GM19238 (cell line): ENCODE results near the gene MTA1.

Experiments used
- DNase-seq: peaks from one replicate; pipeline ENCODE4 v3.0.0; 2011; ENCODE audit warnings: low spot score; ENCODE audit not compliant: insufficient read length

The MTA1 gene

GRCh38 chr14:105408592-105408991 lies 11.0 kb upstream of the MTA1 start:
- DNase-seq, result no peak

GRCh38 chr14:105409364-105409763 lies 10.3 kb upstream of the MTA1 start:
- no peak for DNase-seq

- no peak for DNase-seq
These were observed 9.0 kb upstream of the MTA1 start for GRCh38 chr14:105410642-105411016.

- peak; percentile 74 for DNase-seq
These were observed 8.3 kb upstream of the MTA1 start for GRCh38 chr14:105411017-105411941.

- DNase-seq, result no peak
These were observed 7.4 kb upstream of the MTA1 start for GRCh38 chr14:105411985-105412770.

- peak; percentile 9 for DNase-seq
These were observed 6.7 kb upstream of the MTA1 start for GRCh38 chr14:105412771-105413543.

GRCh38 chr14:105413544-105413886 lies 6.1 kb upstream of the MTA1 start:
- DNase-seq, result no peak

- peak; percentile 84 for DNase-seq
These were observed 4.9 kb upstream of the MTA1 start for GRCh38 chr14:105414456-105415371.

GRCh38 chr14:105415481-105416428 lies 3.9 kb upstream of the MTA1 start:
- no peak for DNase-seq

GRCh38 chr14:105416671-105417070 lies 3.0 kb upstream of the MTA1 start:
- no peak for DNase-seq

- DNase-seq, result no peak
These were observed 1.9 kb upstream of the MTA1 start for GRCh38 chr14:105417690-105418121.

GRCh38 chr14:105418269-105419194 lies 1.1 kb upstream of the MTA1 start:
- DNase-seq, result no peak

GRCh38 chr14:105420101-105420973 lies 710 bp downstream of the MTA1 start:
- peak; percentile 63 for DNase-seq

- no peak for DNase-seq
These were observed 1.5 kb downstream of the MTA1 start for GRCh38 chr14:105420974-105421674.

GRCh38 chr14:105421723-105422615 lies 2.3 kb downstream of the MTA1 start:
- DNase-seq, result no peak
